Measurements from ENCODE around the gene PRSS27.
"Not testable (repeated sequence)": the region's sequence is repeated elsewhere in the genome, so short reads cannot be mapped to it uniquely, and the experiment has no call there.

PRSS27 gene

GRCh38 chr16:2692251-2692947 is 27.6 kb downstream of the PRSS27 start:
- DNase-seq, result no peak

- DNase-seq, result no peak
These were observed 28.4 kb downstream of the PRSS27 start for GRCh38 chr16:2691491-2692248.

GRCh38 chr16:2690852-2691251 is 29.2 kb downstream of the PRSS27 start:
- DNase-seq, result no peak

- no peak for DNase-seq
These were observed 29.8 kb downstream of the PRSS27 start for GRCh38 chr16:2689968-2690801.

DNA sequence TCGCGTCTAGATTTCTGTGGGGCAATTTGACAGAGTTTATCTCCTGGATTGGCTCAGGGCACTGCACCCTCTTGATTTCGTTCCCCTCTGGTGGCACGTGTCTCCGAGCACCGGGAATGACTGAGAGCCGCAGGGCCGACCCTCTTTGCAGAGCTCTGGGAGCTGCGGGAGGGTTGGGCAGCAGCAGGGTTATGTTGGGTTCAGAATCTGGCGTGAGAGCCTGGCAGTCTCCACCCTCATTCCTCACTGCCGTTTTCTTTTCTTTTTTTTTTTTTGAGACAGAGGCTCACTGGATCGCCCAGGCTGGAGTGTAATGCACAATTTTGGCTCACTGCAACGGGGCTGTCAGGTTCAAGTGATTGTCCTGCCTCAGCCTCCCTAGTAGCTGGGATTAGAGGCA is 30.6 kb downstream of the PRSS27 start:
- DNase-seq, result not testable (repeated sequence)

DNA sequence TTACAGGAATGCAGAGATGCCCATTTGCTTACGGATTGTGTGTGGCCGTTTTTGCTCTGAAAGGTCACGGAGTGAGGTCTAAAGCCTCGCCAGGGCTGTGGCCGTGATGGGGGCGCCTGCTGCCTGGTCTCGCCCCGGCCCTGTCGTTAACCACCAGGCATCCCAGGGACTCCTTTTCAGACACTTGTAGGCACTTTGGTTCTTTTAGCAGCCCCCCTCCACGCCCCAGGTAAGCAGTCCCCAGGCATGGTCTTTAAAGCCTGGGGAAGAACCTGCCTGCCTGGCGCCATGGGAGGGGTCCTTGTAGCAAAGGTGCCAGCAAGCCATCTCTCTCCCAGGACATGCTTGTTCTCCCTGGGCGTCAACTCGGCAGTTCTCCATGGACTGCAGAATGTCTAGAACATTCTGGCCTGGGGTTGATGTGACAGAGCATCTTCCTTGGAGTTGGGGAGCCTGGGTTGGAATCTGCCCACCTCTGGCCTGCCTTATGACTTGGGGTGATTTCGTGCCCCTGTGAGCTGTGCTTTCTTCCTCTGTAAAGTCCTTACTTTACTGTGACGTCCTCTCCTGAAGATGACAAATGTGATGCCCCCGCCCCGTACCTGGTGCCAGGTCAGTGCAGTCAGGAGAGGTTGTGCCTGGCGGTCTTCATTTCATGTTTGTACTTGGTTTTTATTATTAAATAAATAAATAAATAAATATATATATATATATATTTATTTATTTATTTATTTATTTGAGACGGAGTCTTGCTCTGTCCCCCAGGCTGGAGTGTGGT is 32.3 kb downstream of the PRSS27 start:
- no peak for DNase-seq

DNA sequence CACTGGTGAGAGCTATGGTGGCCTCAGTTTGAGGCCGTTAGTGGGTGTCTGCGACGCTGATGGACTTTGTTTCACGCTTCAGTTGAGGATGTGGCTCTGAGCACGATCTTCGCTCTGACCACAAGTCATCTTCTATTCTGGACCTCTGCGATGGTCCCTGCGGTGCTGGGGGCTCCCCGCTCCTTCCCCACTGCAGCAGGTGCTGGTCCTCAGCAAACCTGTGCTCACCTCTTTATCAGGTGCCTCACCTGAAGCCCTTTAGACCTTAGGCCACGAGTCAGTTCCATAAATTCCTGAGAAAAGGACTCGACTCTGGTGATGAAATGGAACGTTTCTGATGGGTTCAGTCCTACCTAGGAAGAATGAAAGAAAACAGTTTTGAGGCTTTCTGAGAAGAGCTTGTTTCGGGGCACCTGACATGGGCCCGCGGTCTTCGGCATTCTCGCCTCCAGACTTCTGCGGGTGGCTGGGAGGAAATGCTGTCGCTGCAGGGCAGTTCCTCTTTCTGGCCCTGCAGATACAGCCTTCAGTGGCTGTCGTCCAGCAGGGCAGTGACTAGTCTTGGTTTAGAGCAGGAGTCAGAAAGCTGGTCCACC is 33.0 kb downstream of the PRSS27 start:
- DNase-seq, result no peak

DNA sequence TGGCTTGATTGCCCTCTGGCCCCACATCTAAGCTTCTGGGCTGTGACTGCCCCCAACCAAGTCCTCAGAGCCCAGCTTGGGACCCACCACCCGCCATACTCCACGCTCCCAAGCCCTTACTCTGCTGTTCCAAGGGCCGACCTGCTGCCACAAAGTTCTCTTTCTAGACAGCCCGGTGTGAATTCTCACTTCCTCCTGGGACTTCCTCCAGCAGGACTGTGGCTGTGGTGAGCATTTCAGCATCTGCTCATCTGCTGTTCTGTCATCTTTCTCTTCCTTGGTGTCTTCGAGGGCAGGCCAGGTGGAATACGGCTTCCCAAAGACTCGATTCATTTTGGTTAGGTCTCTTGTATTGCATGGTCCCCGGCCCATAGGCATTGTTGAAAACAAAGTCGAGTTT is 33.9 kb downstream of the PRSS27 start:
- DNase-seq, result not testable (repeated sequence)

DNA sequence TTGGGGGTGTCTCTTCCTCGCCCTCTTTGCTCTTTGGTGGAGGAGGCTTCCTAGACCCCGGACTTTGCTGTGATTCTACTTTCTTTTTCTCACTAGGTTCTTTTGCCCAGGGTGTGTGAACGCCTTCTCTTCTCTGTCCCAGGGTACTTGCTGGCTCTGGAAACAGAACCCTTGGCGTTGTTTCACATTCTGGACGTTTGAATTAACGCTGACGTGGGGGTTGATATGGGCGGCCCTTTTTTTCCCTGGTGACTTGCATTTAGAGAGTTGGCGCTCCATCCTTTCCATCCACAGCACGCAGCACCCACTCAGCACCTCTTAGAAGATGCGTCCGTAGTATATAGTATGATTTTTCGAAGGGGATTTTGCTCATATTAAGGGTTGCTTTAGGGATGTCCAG is 37.0 kb downstream of the PRSS27 start:
- not testable (repeated sequence) for DNase-seq

DNA sequence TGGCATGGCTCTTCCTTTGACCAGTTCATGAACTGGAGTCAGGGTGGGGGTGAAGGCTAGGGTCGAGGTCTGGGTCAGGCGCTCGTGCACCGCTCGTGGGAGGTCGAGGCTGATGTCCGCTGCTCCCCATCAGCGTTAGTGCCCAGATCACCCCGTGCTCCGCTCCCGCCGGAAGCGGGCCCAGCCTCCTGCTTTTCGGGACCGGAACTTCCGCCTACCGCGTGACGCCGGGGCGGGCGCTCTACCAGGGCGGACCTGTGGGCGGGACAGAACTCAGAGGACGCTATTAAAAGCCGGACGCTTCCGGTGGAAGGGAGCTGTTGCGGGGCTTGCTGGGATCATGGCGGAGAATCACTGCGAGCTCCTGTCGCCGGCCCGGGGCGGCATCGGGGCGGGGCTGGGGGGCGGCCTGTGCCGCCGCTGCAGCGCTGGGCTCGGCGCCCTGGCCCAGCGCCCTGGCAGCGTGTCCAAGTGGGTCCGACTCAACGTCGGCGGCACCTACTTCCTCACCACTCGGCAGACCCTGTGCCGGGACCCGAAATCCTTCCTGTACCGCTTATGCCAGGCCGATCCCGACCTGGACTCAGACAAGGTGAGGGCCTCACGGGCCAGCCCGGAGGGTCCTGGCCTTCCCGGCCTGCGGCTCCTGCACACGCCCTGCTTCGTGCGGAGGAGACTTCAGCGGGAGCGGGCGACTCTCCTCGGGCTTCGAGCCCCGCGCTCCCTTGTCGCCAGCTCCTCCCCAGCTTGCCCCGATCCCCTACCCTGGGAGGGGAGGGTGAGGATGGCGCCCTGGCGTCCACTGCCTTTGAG is 37.6 kb downstream of the PRSS27 start, which contains the start of gene KCTD5:
Gene KCTD5 (plus strand): TSS at position 315 of the 813 bp plus-strand sequence. CDS start 26 bp downstream, at position 341.
- DNase-seq, result peak; percentile 96

DNA sequence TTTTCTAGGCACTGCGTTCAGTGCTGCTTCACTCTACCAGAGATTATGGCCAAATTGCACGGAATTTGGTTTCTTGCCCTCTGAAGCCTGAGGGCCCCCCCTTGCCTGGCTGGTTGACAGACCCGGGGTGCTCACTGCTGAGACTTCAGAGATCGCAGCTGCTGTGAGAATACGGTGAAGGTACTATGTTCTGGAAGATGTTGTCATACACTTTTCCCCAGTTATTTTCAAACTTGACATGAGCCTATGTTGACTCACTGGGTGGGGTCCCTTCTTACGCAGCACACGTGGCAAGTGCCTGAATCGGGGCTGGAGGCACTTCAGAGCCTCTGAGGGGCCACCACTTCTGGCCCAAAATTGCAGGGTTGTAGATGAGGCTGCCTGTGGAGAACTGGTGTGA is 39.7 kb downstream of the PRSS27 start:
- DNase-seq, result not testable (repeated sequence)

GRCh38 chr16:2679902-2680301 is 40.1 kb downstream of the PRSS27 start:
- DNase-seq, result not testable (repeated sequence)

DNA sequence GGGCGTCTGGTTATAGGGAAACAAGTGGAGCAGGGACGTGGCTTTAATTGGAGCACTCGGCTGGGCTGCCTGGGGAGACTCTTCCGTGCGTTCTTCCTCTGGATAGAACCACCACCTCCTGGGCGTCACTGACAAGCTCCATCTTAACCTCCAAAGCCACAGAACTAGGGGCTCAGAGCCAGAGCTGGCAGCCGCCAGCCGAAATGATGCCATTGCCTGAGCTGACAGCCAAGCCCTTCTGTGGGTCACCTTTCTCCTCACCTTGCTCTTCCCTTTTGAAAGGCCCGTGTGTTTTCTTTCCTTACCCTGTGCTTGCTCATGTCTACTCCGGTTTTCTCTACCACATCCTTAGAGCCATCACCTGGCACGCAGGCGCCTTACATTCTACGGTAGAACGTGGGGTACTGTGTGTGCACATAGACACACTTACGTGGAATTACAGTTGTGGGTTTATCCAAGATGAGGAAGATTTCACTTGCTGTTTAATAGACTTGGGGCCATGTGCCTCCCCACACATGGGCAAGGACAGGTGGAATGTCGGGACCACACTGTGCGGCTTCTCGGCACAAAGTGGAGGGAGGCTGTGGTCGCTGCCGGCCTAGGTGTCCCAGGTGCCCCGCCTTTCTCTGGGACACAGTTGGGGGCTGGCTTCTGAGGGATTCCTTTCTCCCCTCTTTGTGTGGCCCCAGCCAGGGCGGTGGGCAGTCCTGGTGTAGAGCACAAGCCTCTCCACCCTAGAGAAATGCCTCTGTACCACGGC is 41.6 kb downstream of the PRSS27 start:
- not testable (repeated sequence) for DNase-seq

DNA sequence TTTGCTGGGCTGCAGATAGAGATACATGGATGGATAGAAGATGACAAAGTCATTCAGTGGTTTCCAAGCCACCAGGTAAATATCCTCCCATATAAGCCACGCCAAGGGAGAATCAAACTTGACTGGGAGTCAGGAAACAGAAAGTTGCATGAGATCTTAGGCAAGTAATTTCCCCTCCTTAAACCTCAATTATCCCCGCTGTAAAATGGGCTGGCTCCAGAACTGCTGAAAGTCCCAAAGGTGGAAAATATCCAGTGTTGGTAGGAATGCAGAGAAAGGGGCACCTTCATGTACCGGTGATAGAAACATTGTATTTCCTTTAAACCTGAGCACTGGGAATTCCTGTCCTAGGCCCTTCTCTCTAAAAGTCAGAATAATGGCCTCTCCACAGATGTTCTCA is 43.1 kb downstream of the PRSS27 start:
- not testable (repeated sequence) for DNase-seq

DNA sequence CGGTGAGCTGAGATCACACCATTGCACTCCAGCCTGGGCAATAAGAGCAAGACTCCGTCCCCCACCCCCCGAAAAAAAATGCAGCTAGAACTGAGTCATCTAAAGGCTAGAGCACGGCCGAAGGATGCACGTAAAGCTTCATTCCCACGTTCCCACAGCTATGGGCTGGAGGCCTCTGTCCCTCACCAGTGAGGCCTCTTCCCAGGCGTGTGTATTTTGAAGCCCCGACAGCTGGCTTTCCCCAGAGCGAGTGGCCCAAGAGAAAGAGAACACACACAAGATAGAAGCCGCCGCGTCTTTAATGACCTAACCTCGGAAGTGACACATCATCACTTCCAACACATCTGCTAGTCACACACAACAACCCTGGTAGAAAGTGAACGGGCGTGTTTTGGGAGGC is 44.3 kb downstream of the PRSS27 start:
- DNase-seq, result no peak

DNA sequence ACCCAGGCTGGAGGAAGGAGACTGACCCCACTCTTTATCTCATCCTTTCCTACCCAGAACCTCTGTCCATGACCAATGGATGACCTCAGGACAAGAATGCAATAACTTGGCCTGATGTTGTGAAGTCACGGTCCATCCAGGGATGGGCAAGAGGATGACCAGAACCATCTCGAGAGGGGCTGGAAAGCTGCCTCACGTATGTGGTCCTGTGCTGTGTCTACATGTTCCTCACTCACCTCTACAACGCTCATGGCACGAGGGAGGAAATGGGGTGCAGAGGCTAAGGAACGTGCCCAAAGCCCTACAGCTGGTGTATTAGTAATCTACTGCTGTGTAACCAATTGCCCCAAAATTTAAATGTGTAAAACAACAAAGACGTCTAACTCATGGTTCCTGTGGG is 45.0 kb downstream of the PRSS27 start:
- no peak for DNase-seq

DNA sequence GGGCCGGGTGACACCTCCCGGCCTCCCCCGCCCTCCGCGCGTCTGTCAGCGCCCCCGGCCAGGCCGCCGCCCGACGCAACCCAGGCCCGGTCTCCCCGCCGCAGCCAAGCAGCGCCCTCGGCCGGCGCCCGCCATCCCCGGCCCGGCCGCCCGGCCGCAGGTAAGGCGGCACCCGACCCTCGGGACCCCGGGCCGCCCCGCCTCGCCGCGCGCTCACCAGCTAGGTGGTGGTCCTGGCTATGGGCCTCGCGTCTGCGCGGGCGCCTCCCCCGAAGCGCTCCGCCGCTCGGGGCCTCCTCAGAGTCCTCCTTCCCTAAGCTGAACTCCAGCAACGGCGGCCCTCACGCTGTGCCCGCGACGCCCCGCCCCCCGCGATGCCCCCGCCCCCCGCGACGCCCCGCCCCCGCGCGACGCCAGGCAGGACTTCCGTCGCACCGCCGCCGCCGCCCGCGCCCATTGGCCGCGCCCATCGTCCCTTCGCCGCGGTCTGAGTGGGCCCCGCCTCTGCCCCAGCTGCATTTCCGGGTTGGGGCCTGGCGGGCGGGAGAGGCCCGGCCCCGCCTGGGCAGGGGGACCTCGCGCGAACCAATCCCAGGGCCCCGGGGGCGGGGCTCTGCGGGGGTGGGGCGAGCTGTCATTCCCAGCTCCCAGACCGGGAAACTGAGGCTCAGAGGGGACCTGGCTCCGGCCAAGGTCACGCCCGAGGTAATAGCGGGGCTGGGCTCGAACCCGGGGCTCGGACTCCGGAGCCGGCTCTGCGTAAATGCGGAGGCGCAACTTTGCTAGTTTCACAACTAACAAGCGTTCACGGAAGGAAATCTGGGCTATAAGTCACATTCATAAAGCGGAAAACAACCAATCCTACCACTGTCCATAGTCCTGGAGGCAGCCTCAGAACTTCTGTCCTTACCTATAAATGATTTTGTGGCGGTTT is 46.7 kb downstream of the PRSS27 start:
- peak; percentile 93 for DNase-seq

GRCh38 chr16:2671741-2672140 is 48.3 kb downstream of the PRSS27 start:
- no peak for DNase-seq

GRCh38 chr16:2671193-2671592 is 48.8 kb downstream of the PRSS27 start:
- DNase-seq, result not testable (repeated sequence)
